Left forelimb (tissue), 1 donor: Measurements from ENCODE around the gene TRAPPC11.
A peak's percentile ranks its signal among the peaks of the same experiment; 100 is the strongest.
"Not testable (repeated sequence)": the region's sequence is repeated elsewhere in the genome, so short reads cannot be mapped to it uniquely, and the experiment has no call there.

Source experiments
- DNase-seq: peaks from one replicate; pipeline ENCODE4 v3.0.0-alpha.2; 2018; ENCODE audit warnings: low spot score

TRAPPC11 gene

GRCh38 chr4:183659029-183659871 is at the start of gene TRAPPC11, which contains the start of gene RWDD4:
Gene TRAPPC11 (plus strand): TSS chr4:183659293. CDS start chr4:183663868, 4,575 bp downstream.
Gene RWDD4 (minus strand): TSS chr4:183659185. CDS start chr4:183658952, 233 bp downstream.
- peak; percentile 97 for DNase-seq

- no peak for DNase-seq
These were observed 49.1 kb upstream of the TRAPPC11 start for GRCh38 chr4:183610033-183610432.

GRCh38 chr4:183610613-183611012 is 48.5 kb upstream of the TRAPPC11 start:
- DNase-seq: no peak

GRCh38 chr4:183611210-183611830 is 47.8 kb upstream of the TRAPPC11 start:
- DNase-seq: no peak

GRCh38 chr4:183612329-183613250 is 46.5 kb upstream of the TRAPPC11 start:
- DNase-seq: no peak

- DNase-seq: no peak
These were observed 42.0 kb upstream of the TRAPPC11 start for GRCh38 chr4:183617075-183617474.

- DNase-seq: no peak
These were observed 40.4 kb upstream of the TRAPPC11 start for GRCh38 chr4:183618681-183619080.

GRCh38 chr4:183620421-183620820 is 38.7 kb upstream of the TRAPPC11 start:
- no peak for DNase-seq

- DNase-seq: no peak
These were observed 37.2 kb upstream of the TRAPPC11 start for GRCh38 chr4:183621875-183622274.

- DNase-seq: no peak
These were observed 34.5 kb upstream of the TRAPPC11 start for GRCh38 chr4:183624548-183624947.

GRCh38 chr4:183626168-183626567 is 32.9 kb upstream of the TRAPPC11 start:
- DNase-seq: no peak

- not testable (repeated sequence) for DNase-seq
These were observed 31.8 kb upstream of the TRAPPC11 start for GRCh38 chr4:183627286-183627685.

- DNase-seq: no peak
These were observed 31.0 kb upstream of the TRAPPC11 start for GRCh38 chr4:183627979-183628588.

GRCh38 chr4:183631577-183632198 is 27.4 kb upstream of the TRAPPC11 start:
- no peak for DNase-seq

GRCh38 chr4:183632689-183633088 is 26.4 kb upstream of the TRAPPC11 start:
- DNase-seq: no peak

- DNase-seq: no peak
These were observed 25.4 kb upstream of the TRAPPC11 start for GRCh38 chr4:183633476-183634400.

GRCh38 chr4:183635321-183635720 is 23.8 kb upstream of the TRAPPC11 start:
- no peak for DNase-seq

- DNase-seq: no peak
These were observed 23.4 kb upstream of the TRAPPC11 start for GRCh38 chr4:183635741-183636140.

GRCh38 chr4:183636503-183636902 is 22.6 kb upstream of the TRAPPC11 start:
- no peak for DNase-seq

- DNase-seq: no peak
These were observed 22.2 kb upstream of the TRAPPC11 start for GRCh38 chr4:183636923-183637322.
